ENCODE measurements around the gene LRRC28. TPM values are rescaled to one million over a fixed set of nuclear protein-coding genes. Genes with fewer than 3 reads are reported as not detected.

Gene LRRC28
- polyA plus RNA-seq, 1 donor from 2014 or later, result 20.4 TPM

DNA sequence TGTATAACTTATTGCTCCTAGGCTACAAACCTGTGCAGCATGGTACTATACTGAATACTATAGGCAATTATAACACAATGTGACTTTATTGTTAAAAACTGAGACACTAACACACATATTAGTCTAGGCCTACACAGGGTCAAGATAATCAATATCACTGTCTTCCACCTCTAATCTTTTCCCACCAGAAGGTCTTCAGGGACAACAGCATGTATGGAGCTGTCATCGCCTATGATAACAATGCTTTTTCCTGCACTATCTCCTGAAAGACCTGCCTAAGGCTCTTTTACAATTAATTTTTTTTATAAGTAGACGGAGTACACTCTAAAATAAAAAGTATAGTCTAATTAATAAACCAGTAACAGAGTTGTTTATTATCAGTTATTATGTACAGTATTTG is 60.9 kb downstream of the LRRC28 start:
- H3K27me3 ChIP-seq (ENCODE audit: insufficient read depth, low read depth, low read length), result no peaks in the 10 kb centered on the region
- no peaks in the 10 kb centered on the region for H3K79me2 ChIP-seq (replicated peaks; ENCODE audit: insufficient read depth, low read length)
- TF ChIP-seq POLR2AphosphoS5 (IDR thresholded peaks at IDR 0.05) (no peak), EP300 (conservative IDR thresholded peaks at IDR 0.05; ENCODE audit: poor library complexity, severe bottlenecking) (no peak), REST (IDR thresholded peaks at IDR 0.05; ENCODE audit: borderline replicate concordance) (no peak), TAF1 (IDR thresholded peaks at IDR 0.05; ENCODE audit: low read depth) (no peak), RAD21 (conservative IDR thresholded peaks at IDR 0.05) (no peak), MXI1 (conservative IDR thresholded peaks at IDR 0.05; ENCODE audit: poor library complexity, severe bottlenecking) (no peak), EZH2 (IDR thresholded peaks at IDR 0.05; ENCODE audit: borderline replicate concordance, insufficient read depth, low read length, poor library complexity, severe bottlenecking) (no peak), SMC3 (conservative IDR thresholded peaks at IDR 0.05; ENCODE audit: poor library complexity) (no peak)
- TF ChIP-seq, protein P1, sequence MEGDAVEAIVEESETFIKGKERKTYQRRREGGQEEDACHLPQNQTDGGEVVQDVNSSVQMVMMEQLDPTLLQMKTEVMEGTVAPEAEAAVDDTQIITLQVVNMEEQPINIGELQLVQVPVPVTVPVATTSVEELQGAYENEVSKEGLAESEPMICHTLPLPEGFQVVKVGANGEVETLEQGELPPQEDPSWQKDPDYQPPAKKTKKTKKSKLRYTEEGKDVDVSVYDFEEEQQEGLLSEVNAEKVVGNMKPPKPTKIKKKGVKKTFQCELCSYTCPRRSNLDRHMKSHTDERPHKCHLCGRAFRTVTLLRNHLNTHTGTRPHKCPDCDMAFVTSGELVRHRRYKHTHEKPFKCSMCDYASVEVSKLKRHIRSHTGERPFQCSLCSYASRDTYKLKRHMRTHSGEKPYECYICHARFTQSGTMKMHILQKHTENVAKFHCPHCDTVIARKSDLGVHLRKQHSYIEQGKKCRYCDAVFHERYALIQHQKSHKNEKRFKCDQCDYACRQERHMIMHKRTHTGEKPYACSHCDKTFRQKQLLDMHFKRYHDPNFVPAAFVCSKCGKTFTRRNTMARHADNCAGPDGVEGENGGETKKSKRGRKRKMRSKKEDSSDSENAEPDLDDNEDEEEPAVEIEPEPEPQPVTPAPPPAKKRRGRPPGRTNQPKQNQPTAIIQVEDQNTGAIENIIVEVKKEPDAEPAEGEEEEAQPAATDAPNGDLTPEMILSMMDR (IDR thresholded peaks at IDR 0.05; ENCODE audit: poor library complexity, severe bottlenecking), result no peak
- H3F3A ChIP-seq (ENCODE audit: insufficient read depth, low read length, poor library complexity, severe bottlenecking), result no peaks in the 10 kb centered on the region
- peaks cover 4% of the 10 kb centered on the region for H3K9me3 ChIP-seq (ENCODE audit: low read length)
- no peak overlapping the region for H3K4me3 ChIP-seq (ENCODE audit: low read length)
- H3K9me2 ChIP-seq (ENCODE audit: insufficient read depth, low read length), result no peaks in the 10 kb centered on the region
- no peaks in the 10 kb centered on the region for H4K20me1 ChIP-seq (ENCODE audit: insufficient read depth)
- H2AFZ ChIP-seq (ENCODE audit: low read depth, low read length), result no peak overlapping the region
- no peak overlapping the region for H3K4me2 ChIP-seq (ENCODE audit: low read length)
- H3K9ac ChIP-seq (ENCODE audit: low read length), result no peak overlapping the region
- no peak overlapping the region for H3K27ac ChIP-seq (ENCODE audit: low read length)
- no peaks in the 10 kb centered on the region for H3K36me3 ChIP-seq (ENCODE audit: insufficient read depth, low read length)

GRCh38 chr15:99312794-99313193 is 61.5 kb downstream of the LRRC28 start:
- TF ChIP-seq TAF1 (IDR thresholded peaks at IDR 0.05; ENCODE audit: low read depth) (no peak), SMC3 (conservative IDR thresholded peaks at IDR 0.05; ENCODE audit: poor library complexity) (no peak), POLR2AphosphoS5 (IDR thresholded peaks at IDR 0.05) (no peak), EZH2 (IDR thresholded peaks at IDR 0.05; ENCODE audit: borderline replicate concordance, insufficient read depth, low read length, poor library complexity, severe bottlenecking) (no peak), RAD21 (conservative IDR thresholded peaks at IDR 0.05) (no peak), REST (IDR thresholded peaks at IDR 0.05; ENCODE audit: borderline replicate concordance) (no peak), MXI1 (conservative IDR thresholded peaks at IDR 0.05; ENCODE audit: poor library complexity, severe bottlenecking) (no peak), EP300 (conservative IDR thresholded peaks at IDR 0.05; ENCODE audit: poor library complexity, severe bottlenecking) (no peak)
- TF ChIP-seq, protein P1 (IDR thresholded peaks at IDR 0.05; ENCODE audit: poor library complexity, severe bottlenecking), result no peak
- no peaks in the 10 kb centered on the region for H3K27me3 ChIP-seq (ENCODE audit: insufficient read depth, low read depth, low read length)
- no peak overlapping the region for H3K27ac ChIP-seq (ENCODE audit: low read length)

More at GRCh38 chr15:99312794-99313193, 61.5 kb downstream of the LRRC28 start:
- H3K4me2 ChIP-seq (ENCODE audit: low read length), result no peak overlapping the region
- H3K4me3 ChIP-seq (ENCODE audit: low read length), result no peak overlapping the region
- H4K20me1 ChIP-seq (ENCODE audit: insufficient read depth), result no peaks in the 10 kb centered on the region
- no peak overlapping the region for H2AFZ ChIP-seq (ENCODE audit: low read depth, low read length)
- no peak overlapping the region for H3K9ac ChIP-seq (ENCODE audit: low read length)
- H3K9me2 ChIP-seq (ENCODE audit: insufficient read depth, low read length), result no peaks in the 10 kb centered on the region
- no peaks in the 10 kb centered on the region for H3F3A ChIP-seq (ENCODE audit: insufficient read depth, low read length, poor library complexity, severe bottlenecking)
- H3K79me2 ChIP-seq (replicated peaks; ENCODE audit: insufficient read depth, low read length), result no peaks in the 10 kb centered on the region
- H3K9me3 ChIP-seq (ENCODE audit: low read length), result peaks cover 4% of the 10 kb centered on the region
- no peaks in the 10 kb centered on the region for H3K36me3 ChIP-seq (ENCODE audit: insufficient read depth, low read length)

Measured in neural cell (in vitro differentiated cells).